Measurements from ENCODE around the gene GMCL2.

GMCL2 gene

GRCh38 chr5:178221853-178222252 lies 34.7 kb upstream of the GMCL2 start:
- DNase-seq (ENCODE audit: insufficient read length, low spot score), result no peak
- TF ChIP-seq, protein P1, sequence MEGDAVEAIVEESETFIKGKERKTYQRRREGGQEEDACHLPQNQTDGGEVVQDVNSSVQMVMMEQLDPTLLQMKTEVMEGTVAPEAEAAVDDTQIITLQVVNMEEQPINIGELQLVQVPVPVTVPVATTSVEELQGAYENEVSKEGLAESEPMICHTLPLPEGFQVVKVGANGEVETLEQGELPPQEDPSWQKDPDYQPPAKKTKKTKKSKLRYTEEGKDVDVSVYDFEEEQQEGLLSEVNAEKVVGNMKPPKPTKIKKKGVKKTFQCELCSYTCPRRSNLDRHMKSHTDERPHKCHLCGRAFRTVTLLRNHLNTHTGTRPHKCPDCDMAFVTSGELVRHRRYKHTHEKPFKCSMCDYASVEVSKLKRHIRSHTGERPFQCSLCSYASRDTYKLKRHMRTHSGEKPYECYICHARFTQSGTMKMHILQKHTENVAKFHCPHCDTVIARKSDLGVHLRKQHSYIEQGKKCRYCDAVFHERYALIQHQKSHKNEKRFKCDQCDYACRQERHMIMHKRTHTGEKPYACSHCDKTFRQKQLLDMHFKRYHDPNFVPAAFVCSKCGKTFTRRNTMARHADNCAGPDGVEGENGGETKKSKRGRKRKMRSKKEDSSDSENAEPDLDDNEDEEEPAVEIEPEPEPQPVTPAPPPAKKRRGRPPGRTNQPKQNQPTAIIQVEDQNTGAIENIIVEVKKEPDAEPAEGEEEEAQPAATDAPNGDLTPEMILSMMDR (IDR thresholded peaks at IDR 0.05; ENCODE audit: insufficient read depth, missing control alignments), result no peak
- FAIRE-seq, result no peak

DNA sequence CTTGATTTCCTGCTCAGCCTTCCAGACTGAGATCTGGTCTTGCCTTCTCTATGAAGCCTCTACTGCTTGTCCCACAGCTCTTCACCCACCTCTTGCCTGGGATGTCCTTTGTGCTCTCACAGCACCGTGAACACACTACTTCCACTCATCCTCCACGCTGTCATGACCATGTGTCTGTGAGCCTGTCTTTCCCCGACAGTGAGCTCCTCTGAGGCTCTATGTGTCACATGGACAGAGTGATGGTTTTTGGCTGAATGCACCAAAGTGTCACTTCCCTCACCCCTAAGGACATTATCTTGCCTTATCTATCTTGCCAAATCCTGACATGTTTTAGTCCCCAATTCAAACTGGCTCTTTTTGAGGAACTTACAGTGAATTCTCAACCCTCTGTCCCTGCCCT lies 34.1 kb upstream of the GMCL2 start:
- no peak for FAIRE-seq
- no peak for DNase-seq (ENCODE audit: insufficient read length, low spot score)
- TF ChIP-seq, protein P1 (IDR thresholded peaks at IDR 0.05; ENCODE audit: insufficient read depth, missing control alignments), result no peak

- no peak for FAIRE-seq
- TF ChIP-seq, protein P1 (IDR thresholded peaks at IDR 0.05; ENCODE audit: insufficient read depth, missing control alignments), result no peak
- DNase-seq (ENCODE audit: insufficient read length, low spot score), result no peak
These were observed 31.7 kb upstream of the GMCL2 start for GRCh38 chr5:178218827-178219226.

- DNase-seq (ENCODE audit: insufficient read length, low spot score) (no peak), FAIRE-seq (no peak)
- TF ChIP-seq, protein P1 (IDR thresholded peaks at IDR 0.05; ENCODE audit: insufficient read depth, missing control alignments), result no peak
These were observed 31.1 kb upstream of the GMCL2 start for GRCh38 chr5:178218237-178218776.

- FAIRE-seq, result no peak
- TF ChIP-seq, protein P1 (IDR thresholded peaks at IDR 0.05; ENCODE audit: insufficient read depth, missing control alignments), result no peak
These were observed 29.6 kb upstream of the GMCL2 start for GRCh38 chr5:178216779-178217178.

DNA sequence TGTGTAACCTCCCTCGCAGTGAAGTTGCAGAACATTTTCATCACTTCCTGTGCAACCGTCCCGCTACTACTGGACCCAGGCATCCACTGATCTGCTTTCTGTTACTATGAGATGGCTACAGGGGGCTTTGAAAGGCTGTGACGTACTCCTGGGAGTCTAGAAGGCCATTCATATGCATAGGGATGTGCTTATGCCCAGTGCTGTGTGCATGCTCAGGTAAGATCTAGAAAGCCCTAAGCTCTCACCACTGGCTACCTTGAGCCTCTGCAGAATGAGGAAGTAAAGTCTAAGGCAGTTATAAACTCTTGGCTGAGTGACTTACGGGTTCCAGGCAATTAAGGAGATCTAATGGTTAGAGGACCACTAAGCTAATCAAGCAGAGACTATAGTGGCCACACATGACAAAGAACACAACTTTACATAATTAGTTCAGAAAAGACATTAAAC lies 28.9 kb upstream of the GMCL2 start:
- DNase-seq (ENCODE audit: insufficient read length, low spot score) (no peak), FAIRE-seq (no peak)
- TF ChIP-seq, protein P1 (IDR thresholded peaks at IDR 0.05; ENCODE audit: insufficient read depth, missing control alignments), result no peak

More at GRCh38 chr5:178216779-178217178, 29.6 kb upstream of the GMCL2 start:
- DNase-seq (ENCODE audit: insufficient read length, low spot score), result no peak

DNA sequence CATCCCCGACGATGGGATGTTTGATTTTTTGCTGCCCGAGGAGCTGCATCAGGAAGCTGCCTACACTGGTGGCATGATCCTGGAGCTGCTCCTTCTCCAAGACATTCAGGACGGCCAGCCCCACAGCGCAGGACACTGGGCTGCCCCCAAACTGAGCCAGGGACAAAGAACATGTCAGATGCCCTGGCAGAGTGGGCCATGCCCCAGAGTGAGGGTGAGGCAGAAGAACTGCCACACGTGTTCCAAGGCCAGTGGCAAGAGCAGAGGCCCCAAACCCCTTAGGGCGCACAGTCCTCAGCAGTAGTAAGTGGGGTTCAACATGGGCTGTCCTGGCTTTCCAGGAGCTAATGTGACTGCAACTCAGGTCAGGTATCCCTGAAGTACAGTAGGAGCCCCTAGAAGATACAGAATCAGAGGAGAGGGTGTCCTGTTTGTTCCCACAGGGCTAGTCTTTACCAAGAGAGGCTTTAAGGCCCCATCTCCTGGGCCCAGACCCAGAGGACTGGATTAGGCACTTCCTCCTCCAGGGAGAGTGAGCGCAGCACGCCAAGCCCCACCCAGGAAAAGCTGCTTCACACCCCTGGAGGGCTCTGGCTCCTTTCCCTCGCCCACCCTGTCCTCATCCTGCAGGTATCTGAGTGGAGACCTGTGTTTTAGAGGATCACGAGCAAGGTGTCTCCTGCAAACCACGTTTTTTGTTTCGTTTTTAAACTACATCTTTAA lies 28.3 kb upstream of the GMCL2 start:
- FAIRE-seq (no peak), DNase-seq (ENCODE audit: insufficient read length, low spot score) (no peak)
- TF ChIP-seq, protein P1 (IDR thresholded peaks at IDR 0.05; ENCODE audit: insufficient read depth, missing control alignments), result no peak
